GM19238 (cell line): ENCODE measurements around the gene FSTL1.

Experiments used
- DNase-seq: peaks from one replicate; pipeline ENCODE4 v3.0.0; 2011; ENCODE audit warnings: low spot score; ENCODE audit not compliant: insufficient read length

Gene FSTL1

GRCh38 chr3:120468635-120469295 is 18.0 kb upstream of the FSTL1 start:
- DNase-seq: no peak

GRCh38 chr3:120462409-120462959 is 11.7 kb upstream of the FSTL1 start:
- no peak for DNase-seq

- no peak for DNase-seq
These were observed 10.6 kb upstream of the FSTL1 start for GRCh38 chr3:120461416-120461815.

GRCh38 chr3:120460862-120461261 is 10.1 kb upstream of the FSTL1 start:
- no peak for DNase-seq

- DNase-seq: no peak
These were observed 9.5 kb upstream of the FSTL1 start for GRCh38 chr3:120460181-120460790.

GRCh38 chr3:120459196-120459595 is 8.4 kb upstream of the FSTL1 start:
- no peak for DNase-seq

GRCh38 chr3:120457827-120458226 is 7.0 kb upstream of the FSTL1 start:
- DNase-seq: no peak

GRCh38 chr3:120454076-120454689 is 3.4 kb upstream of the FSTL1 start:
- no peak for DNase-seq

- no peak for DNase-seq
These were observed 2.0 kb upstream of the FSTL1 start for GRCh38 chr3:120452816-120453215.

- no peak for DNase-seq
These were observed 1.0 kb upstream of the FSTL1 start for GRCh38 chr3:120451806-120452205.

GRCh38 chr3:120451272-120451761 is 525 bp upstream of the FSTL1 start:
- DNase-seq: no peak

GRCh38 chr3:120449701-120450599 is 842 bp downstream of the FSTL1 start:
- no peak for DNase-seq

GRCh38 chr3:120449251-120449650 is 1.5 kb downstream of the FSTL1 start:
- DNase-seq: no peak

- no peak for DNase-seq
These were observed 2.0 kb downstream of the FSTL1 start for GRCh38 chr3:120448756-120449155.

GRCh38 chr3:120446891-120447668 is 3.7 kb downstream of the FSTL1 start:
- DNase-seq: no peak

GRCh38 chr3:120445654-120446053 is 5.1 kb downstream of the FSTL1 start:
- no peak for DNase-seq

GRCh38 chr3:120443626-120444123 is 7.1 kb downstream of the FSTL1 start:
- DNase-seq: no peak

GRCh38 chr3:120442975-120443517 is 7.7 kb downstream of the FSTL1 start:
- no peak for DNase-seq

GRCh38 chr3:120441776-120442175 is 9.0 kb downstream of the FSTL1 start:
- no peak for DNase-seq

GRCh38 chr3:120440762-120441161 is 10.0 kb downstream of the FSTL1 start:
- no peak for DNase-seq
